AG09319 (cell line): ENCODE measurements around the gene FFAR1.
A peak's percentile ranks its signal among the peaks of the same experiment; 100 is the strongest.

ENCODE experiments used
- DNase-seq: peaks from one replicate; pipeline ENCODE4 v3.0.0-alpha.2; 2010; ENCODE audit warnings: low read depth; ENCODE audit errors: extremely low read depth
- CTCF ChIP-seq: IDR thresholded peaks from 2 replicates; pipeline ENCODE4 v1.5.1; 2011; ENCODE audit warnings: low read depth, mild to moderate bottlenecking, inconsistent platforms, low read length, moderate library complexity

Gene FFAR1

GRCh38 chr19:35351411-35352176 lies 3.9 kb downstream of the FFAR1 start:
- no peak for TF ChIP-seq CTCF
- DNase-seq: no peak

- DNase-seq: no peak
- no peak for TF ChIP-seq CTCF
Observed at GRCh38 chr19:35352177-35352447, 4.4 kb downstream of the FFAR1 start.

GRCh38 chr19:35352448-35353304 lies 5.0 kb downstream of the FFAR1 start:
- TF ChIP-seq CTCF: peak; percentile 82
- peak; percentile 28 for DNase-seq

GRCh38 chr19:35353635-35354034 lies 5.9 kb downstream of the FFAR1 start:
- no peak for TF ChIP-seq CTCF
- no peak for DNase-seq

GRCh38 chr19:35354898-35355297 lies 7.2 kb downstream of the FFAR1 start:
- DNase-seq: no peak
- no peak for TF ChIP-seq CTCF

GRCh38 chr19:35355791-35356460 lies 8.2 kb downstream of the FFAR1 start:
- DNase-seq: no peak

More at GRCh38 chr19:35355791-35356460, 8.2 kb downstream of the FFAR1 start:
- TF ChIP-seq CTCF: no peak
